ENCODE results near the gene SLC36A4.

The SLC36A4 gene

DNA sequence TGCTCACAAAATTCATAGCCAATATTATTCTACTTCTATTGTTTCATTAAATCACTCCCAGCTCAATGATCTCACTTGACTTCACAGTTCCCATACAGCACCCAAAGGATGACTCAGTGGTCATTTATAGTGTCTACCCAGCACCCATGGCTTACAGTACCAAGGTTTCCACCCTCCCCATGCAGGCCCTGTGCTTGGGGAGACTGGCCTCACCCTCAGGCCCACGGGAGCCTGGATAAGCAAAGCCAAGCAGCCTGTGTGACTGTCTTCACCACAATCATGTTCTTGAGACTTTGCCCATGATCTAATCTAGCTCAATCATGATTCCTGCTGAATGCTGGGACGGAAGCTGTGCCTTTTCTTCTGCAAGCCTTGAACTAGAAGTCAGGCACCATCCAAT is 97.6 kb downstream of the SLC36A4 start:
- no peak overlapping the region for H3K4me3 ChIP-seq (ENCODE audit: low read depth, low read length)
- TF ChIP-seq, protein P1, sequence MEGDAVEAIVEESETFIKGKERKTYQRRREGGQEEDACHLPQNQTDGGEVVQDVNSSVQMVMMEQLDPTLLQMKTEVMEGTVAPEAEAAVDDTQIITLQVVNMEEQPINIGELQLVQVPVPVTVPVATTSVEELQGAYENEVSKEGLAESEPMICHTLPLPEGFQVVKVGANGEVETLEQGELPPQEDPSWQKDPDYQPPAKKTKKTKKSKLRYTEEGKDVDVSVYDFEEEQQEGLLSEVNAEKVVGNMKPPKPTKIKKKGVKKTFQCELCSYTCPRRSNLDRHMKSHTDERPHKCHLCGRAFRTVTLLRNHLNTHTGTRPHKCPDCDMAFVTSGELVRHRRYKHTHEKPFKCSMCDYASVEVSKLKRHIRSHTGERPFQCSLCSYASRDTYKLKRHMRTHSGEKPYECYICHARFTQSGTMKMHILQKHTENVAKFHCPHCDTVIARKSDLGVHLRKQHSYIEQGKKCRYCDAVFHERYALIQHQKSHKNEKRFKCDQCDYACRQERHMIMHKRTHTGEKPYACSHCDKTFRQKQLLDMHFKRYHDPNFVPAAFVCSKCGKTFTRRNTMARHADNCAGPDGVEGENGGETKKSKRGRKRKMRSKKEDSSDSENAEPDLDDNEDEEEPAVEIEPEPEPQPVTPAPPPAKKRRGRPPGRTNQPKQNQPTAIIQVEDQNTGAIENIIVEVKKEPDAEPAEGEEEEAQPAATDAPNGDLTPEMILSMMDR (IDR thresholded peaks at IDR 0.05; ENCODE audit: low read depth, low read length): no peak

DNA sequence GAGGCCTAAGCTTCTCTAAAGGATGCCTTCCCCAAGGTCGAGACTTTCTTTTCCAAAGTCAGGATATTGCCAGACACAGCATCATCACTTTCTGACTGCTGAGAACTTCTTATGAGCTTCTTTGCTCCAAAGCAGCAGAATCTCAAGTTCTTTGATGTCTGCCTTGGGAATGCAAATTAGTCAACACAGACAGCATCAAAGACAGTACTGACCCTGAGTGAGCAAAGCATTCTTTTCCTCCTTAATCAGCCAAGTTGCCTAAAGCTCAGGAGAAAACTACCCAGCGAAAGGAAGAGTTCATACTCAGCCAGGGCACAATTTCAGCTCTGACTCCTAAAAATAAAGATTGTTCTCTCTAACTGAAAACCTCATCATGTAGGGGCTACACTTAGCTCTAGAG is 98.0 kb downstream of the SLC36A4 start:
- TF ChIP-seq, protein P1 (IDR thresholded peaks at IDR 0.05; ENCODE audit: low read depth, low read length): no peak
- H3K4me3 ChIP-seq (ENCODE audit: low read depth, low read length): no peak overlapping the region

Data from WI38 (cell line).